Measurements from ENCODE around the gene CHRM2.

The CHRM2 gene

DNA sequence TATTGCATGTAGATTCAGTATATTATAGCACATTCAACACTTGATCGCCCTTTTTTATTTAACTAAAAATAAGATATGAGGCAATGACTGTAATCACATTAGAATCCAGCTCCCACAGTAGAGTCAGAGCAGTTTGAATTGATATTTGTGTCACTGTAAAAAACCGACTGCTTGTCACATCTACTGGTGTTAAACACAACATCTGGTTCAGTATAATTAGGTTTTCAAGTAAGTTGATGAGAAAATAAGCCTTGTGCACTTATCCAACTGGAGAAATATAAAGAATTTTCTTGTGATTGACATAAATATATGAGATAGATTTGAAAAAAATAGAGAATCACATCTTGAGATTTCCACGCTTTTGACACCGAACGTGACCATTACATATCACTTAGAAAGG, 69.0 kb downstream of the CHRM2 start:
- H3K27ac ChIP-seq = no peak overlapping the region
- H3K36me3 ChIP-seq (ENCODE audit: insufficient read depth, low read length) = no peaks in the 10 kb centered on the region
- no peak overlapping the region for H3K9ac ChIP-seq (ENCODE audit: insufficient read length)
- TF ChIP-seq FOXP2 (optimal IDR thresholded peaks at IDR 0.05; ENCODE audit: control extremely low read depth, extremely low read length, insufficient read depth) (no peak), POLR2AphosphoS5 (IDR thresholded peaks at IDR 0.05; ENCODE audit: borderline replicate concordance, low read depth, low read length) (no peak), EZH2 (IDR thresholded peaks at IDR 0.05) (no peak)
- no peak for DNase-seq (ENCODE audit: low read depth, low spot score)
- H3K9me3 ChIP-seq (ENCODE audit: low read depth, low read length) = 0 out of 2 replicates have a peak, but pooled peaks cover 2% of the 10 kb centered on the region
- H3K4me3 ChIP-seq = no peak overlapping the region

DNA sequence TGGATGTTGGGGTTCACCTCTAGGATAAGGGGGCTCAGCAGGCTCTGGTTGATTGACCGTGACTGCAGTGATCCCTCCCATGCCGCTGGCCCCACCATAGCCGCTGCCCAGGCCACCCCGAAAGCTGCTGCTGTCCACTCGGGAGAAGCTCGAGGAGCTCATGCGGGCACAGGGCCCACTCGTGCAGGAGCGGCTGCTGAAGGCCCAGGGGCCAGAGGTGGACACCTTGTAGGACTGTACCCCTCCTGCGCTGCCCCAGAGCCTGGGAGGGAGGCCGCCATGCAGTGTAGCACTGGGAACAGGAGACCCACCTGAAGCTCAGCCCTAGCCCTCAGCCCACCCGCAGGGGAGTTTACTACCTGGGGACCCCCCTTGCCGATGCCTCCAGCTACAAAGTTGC, 70.0 kb downstream of the CHRM2 start:
- TF ChIP-seq POLR2AphosphoS5 (IDR thresholded peaks at IDR 0.05; ENCODE audit: borderline replicate concordance, low read depth, low read length) (no peak), FOXP2 (optimal IDR thresholded peaks at IDR 0.05; ENCODE audit: control extremely low read depth, extremely low read length, insufficient read depth) (no peak), EZH2 (IDR thresholded peaks at IDR 0.05) (no peak)
- DNase-seq (ENCODE audit: low read depth, low spot score) = no peak
- Histone ChIP-seq H3K36me3 (ENCODE audit: insufficient read depth, low read length) (no peaks in the 10 kb centered on the region), H3K4me3 (no peak overlapping the region), H3K9ac (ENCODE audit: insufficient read length) (no peak overlapping the region), H3K27ac (no peak overlapping the region), H3K9me3 (ENCODE audit: low read depth, low read length) (no peaks in the 10 kb centered on the region)

DNA sequence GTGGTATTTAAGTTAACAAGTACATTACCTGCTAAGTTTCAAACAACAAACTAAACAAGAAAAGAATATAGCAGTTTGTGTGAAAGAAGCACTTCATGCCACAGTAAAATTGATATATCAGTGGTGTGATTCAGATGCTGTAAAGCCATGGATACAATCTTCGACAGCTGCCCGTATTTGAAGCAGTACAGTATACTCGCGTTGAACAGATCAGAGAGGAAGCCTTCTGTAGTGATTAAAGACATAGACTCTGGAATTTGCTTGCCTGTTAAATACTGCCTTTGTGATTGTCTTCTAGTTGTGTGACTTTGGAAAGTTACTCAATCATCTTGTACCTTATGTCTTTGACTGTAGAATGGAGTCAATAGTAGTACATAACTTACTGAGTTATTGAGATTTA, 71.7 kb downstream of the CHRM2 start:
- DNase-seq (ENCODE audit: low read depth, low spot score) = no peak

DNA sequence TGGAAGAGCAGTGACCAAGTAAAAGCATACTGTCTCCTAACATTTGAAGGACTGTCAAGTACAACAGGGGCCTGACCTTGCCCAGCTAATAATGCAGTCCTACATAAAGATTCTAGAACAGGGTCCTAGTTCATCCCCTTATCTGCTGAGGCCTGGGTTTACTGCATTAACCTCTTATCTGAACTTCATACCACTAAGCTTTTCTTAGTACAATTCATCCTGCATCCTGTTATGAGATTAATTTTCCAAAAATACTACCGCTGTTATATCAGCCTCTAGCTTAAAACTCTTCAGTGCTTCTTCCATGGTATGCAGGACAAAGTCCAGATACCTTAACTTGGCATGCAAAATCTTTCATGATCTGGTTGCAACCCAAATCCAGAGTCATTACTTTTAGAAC, 72.5 kb downstream of the CHRM2 start:
- no peak for DNase-seq (ENCODE audit: low read depth, low spot score)
- no peaks in the 10 kb centered on the region for H3K36me3 ChIP-seq (ENCODE audit: insufficient read depth, low read length)
- no peak overlapping the region for H3K4me3 ChIP-seq
- H3K27ac ChIP-seq = no peak overlapping the region
- no peak overlapping the region for H3K9ac ChIP-seq (ENCODE audit: insufficient read length)
- H3K9me3 ChIP-seq (ENCODE audit: low read depth, low read length) = no peaks in the 10 kb centered on the region
- no peak for TF ChIP-seq POLR2AphosphoS5 (IDR thresholded peaks at IDR 0.05; ENCODE audit: borderline replicate concordance, low read depth, low read length)

More for the DNA sequence above, 71.7 kb downstream of the CHRM2 start:
- Histone ChIP-seq H3K27ac (no peak overlapping the region), H3K4me3 (no peak overlapping the region), H3K36me3 (ENCODE audit: insufficient read depth, low read length) (no peaks in the 10 kb centered on the region), H3K9ac (ENCODE audit: insufficient read length) (no peak overlapping the region), H3K9me3 (ENCODE audit: low read depth, low read length) (no peaks in the 10 kb centered on the region)
- TF ChIP-seq FOXP2 (optimal IDR thresholded peaks at IDR 0.05; ENCODE audit: control extremely low read depth, extremely low read length, insufficient read depth) = no peak
- TF ChIP-seq POLR2AphosphoS5 (IDR thresholded peaks at IDR 0.05; ENCODE audit: borderline replicate concordance, low read depth, low read length) = no peak
- no peak for TF ChIP-seq EZH2 (IDR thresholded peaks at IDR 0.05)

DNA sequence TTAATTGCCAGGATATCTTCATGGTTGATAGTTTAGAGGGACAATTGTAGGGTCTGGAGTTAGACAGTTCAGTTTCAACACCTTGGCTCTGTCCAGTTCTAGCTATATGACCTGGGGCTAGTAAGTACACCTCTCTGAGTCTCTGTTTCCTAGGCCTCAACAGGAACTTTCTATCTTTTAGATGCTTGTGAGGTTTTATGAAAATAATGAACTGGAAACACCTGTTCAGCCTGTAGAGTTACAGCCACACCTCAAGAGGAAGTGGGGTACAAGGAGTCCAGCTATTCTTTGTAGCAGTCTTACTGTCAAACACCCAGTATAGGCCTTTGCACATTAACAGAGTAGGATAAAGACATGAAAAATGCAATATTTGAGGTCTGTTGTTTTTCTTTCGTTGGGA, 73.4 kb downstream of the CHRM2 start:
- TF ChIP-seq EZH2 (IDR thresholded peaks at IDR 0.05) (no peak), POLR2AphosphoS5 (IDR thresholded peaks at IDR 0.05; ENCODE audit: borderline replicate concordance, low read depth, low read length) (no peak), FOXP2 (optimal IDR thresholded peaks at IDR 0.05; ENCODE audit: control extremely low read depth, extremely low read length, insufficient read depth) (no peak)
- Histone ChIP-seq H3K9me3 (ENCODE audit: low read depth, low read length) (no peaks in the 10 kb centered on the region), H3K9ac (ENCODE audit: insufficient read length) (no peak overlapping the region), H3K36me3 (ENCODE audit: insufficient read depth, low read length) (no peaks in the 10 kb centered on the region), H3K4me3 (no peak overlapping the region), H3K27ac (no peak overlapping the region)
- no peak for DNase-seq (ENCODE audit: low read depth, low spot score)

DNA sequence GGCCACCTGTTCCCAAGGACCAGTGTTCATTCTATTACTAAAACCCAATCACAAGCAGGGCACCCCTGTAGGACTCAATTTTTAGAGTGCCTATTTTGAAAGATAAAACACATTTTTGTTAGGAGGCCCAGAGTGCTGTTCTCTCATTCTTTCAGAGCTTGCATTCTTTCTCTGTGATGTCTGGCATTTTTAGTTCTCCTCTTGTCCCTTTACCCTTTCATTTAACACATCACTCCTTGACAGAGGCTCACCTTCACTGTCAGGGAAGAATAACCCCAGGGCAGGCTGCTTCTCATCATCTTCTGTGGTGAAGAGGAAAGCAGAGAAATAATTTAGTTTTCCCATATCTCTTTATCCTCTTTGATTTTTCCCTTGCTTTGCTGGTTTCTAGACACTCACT, 73.9 kb downstream of the CHRM2 start:
- no peak for DNase-seq (ENCODE audit: low read depth, low spot score)
- H3K9me3 ChIP-seq (ENCODE audit: low read depth, low read length) = no peaks in the 10 kb centered on the region
- H3K36me3 ChIP-seq (ENCODE audit: insufficient read depth, low read length) = no peaks in the 10 kb centered on the region

DNA sequence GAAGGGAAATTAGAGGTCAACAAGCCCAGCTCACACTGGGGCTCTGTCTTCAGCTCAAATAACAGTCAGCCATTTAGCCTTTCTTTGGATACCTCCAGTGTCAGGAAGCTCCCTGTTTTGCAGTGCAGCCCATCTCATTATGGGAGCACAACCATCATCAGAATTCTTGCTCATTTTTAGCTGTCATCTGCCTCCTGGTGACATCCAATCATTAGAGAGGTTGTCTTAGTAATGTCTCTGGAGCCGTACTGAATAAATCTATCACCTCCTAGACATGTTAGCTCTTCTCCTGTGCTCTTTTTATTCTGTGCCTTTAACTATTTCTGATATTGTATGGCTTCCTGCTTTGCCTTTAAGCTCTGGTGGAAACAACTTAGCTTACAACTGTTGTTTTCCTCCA, 74.5 kb downstream of the CHRM2 start:
- Histone ChIP-seq H3K4me3 (no peak overlapping the region), H3K9me3 (ENCODE audit: low read depth, low read length) (no peaks in the 10 kb centered on the region), H3K36me3 (ENCODE audit: insufficient read depth, low read length) (no peaks in the 10 kb centered on the region), H3K9ac (ENCODE audit: insufficient read length) (no peak overlapping the region), H3K27ac (no peak overlapping the region)
- DNase-seq (ENCODE audit: low read depth, low spot score) = no peak
- TF ChIP-seq POLR2AphosphoS5 (IDR thresholded peaks at IDR 0.05; ENCODE audit: borderline replicate concordance, low read depth, low read length) = no peak

More for the DNA sequence above, 73.9 kb downstream of the CHRM2 start:
- H3K9ac ChIP-seq (ENCODE audit: insufficient read length) = no peak overlapping the region
- H3K27ac ChIP-seq = no peak overlapping the region
- H3K4me3 ChIP-seq = no peak overlapping the region
- TF ChIP-seq EZH2 (IDR thresholded peaks at IDR 0.05) (no peak), POLR2AphosphoS5 (IDR thresholded peaks at IDR 0.05; ENCODE audit: borderline replicate concordance, low read depth, low read length) (no peak), FOXP2 (optimal IDR thresholded peaks at IDR 0.05; ENCODE audit: control extremely low read depth, extremely low read length, insufficient read depth) (no peak)

DNA sequence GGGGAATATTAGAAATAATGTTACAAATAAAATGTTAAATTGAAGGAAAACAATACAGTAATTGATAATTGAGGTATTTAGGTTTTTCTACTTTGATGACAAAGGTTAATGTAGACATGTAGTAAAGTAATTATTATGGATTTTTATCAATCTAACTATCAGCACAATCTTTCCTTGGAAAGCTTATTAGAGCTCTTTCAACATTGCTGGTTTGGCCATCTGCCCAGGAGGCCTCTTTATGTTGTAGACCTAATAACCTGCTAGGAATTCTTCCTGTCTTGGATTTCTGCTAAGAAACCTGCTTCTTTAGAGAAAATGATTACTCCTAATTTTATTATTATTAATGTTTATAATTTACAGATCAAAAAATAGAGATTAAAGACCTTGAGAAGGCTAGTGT, 78.9 kb downstream of the CHRM2 start:
- no peak overlapping the region for H3K9ac ChIP-seq (ENCODE audit: insufficient read length)
- H3K27ac ChIP-seq = no peak overlapping the region
- H3K4me3 ChIP-seq = no peak overlapping the region
- H3K36me3 ChIP-seq (ENCODE audit: insufficient read depth, low read length) = no peaks in the 10 kb centered on the region
- peak; percentile 20 for DNase-seq (ENCODE audit: low read depth, low spot score)
- TF ChIP-seq FOXP2 (optimal IDR thresholded peaks at IDR 0.05; ENCODE audit: control extremely low read depth, extremely low read length, insufficient read depth) = no peak
- TF ChIP-seq POLR2AphosphoS5 (IDR thresholded peaks at IDR 0.05; ENCODE audit: borderline replicate concordance, low read depth, low read length) = no peak
- no peak for TF ChIP-seq EZH2 (IDR thresholded peaks at IDR 0.05)
- H3K9me3 ChIP-seq (ENCODE audit: low read depth, low read length) = no peaks in the 10 kb centered on the region

DNA sequence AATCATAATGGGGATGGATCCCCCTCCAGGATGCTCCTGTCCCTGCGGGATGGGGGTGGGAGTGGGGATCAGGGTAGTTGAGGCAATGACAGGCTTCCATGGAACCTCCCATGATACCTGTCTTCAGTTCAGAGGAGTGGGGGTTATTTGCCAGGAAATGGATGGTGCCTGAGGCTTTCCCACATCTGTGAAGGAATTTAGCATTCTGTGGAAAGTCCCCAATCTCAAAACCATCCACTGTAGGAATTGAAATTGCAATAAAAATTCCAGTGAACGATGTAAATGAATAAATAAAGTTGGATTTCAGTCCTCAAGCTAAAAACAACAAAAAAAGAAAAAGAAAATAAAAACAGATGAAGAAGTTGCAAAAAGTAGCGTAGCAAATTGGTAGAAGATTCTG, 81.9 kb downstream of the CHRM2 start:
- Histone ChIP-seq H3K36me3 (ENCODE audit: insufficient read depth, low read length) (no peaks in the 10 kb centered on the region), H3K4me3 (no peak overlapping the region), H3K27ac (no peak overlapping the region), H3K9ac (ENCODE audit: insufficient read length) (no peak overlapping the region), H3K9me3 (ENCODE audit: low read depth, low read length) (no peaks in the 10 kb centered on the region)
- TF ChIP-seq EZH2 (IDR thresholded peaks at IDR 0.05) (no peak), FOXP2 (optimal IDR thresholded peaks at IDR 0.05; ENCODE audit: control extremely low read depth, extremely low read length, insufficient read depth) (no peak), POLR2AphosphoS5 (IDR thresholded peaks at IDR 0.05; ENCODE audit: borderline replicate concordance, low read depth, low read length) (no peak)
- DNase-seq (ENCODE audit: low read depth, low spot score) = peak; percentile 16
